Stimulated activated CD4-positive, alpha-beta T cell treated with anti-CD3 and anti-CD28 coated beads, TNF-alpha, amount 100 ng/mL, for 24 hours (primary cell): ENCODE results near the gene SEZ6L2.
A peak's percentile ranks its signal among the peaks of the same experiment; 100 is the strongest.
"Not testable (repeated sequence)": the region's sequence is repeated elsewhere in the genome, so short reads cannot be mapped to it uniquely, and the experiment has no call there.

Experiments
- DNase-seq, 3 experiments: peaks; one replicate each; pipeline ENCODE4 v3.0.0-alpha.2; 2020; ENCODE audit warnings: low read depth in 3 of 3

The SEZ6L2 gene

DNA sequence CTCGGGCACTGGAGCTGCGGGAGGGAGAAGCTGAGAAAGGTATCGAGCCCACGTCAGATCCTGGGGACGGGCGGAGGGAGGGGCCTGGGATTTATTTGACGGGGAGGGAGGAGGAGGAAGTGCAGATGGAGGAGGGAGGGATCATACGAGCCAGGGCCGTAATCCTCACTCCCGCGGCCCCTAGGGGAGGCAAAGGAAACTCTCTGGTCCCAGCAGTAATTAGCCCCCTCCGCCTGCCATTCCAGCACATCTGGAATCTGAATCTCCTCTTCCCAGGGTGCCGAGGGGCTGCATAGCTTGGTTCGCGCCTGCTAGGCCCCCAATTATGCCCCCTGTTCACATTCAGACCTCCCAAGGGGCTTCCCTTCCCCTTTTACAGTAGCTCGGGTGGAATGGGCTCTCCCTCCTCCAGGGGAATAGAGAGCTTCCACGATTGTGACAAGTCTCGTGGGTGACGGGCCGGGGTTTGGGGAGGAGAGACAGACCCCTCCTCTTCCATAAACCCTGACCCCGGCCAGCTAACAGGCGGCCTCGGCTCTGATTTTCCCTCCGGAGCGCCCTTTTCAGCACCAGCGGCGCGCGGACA, at the start of gene SEZ6L2:
Gene SEZ6L2 (minus strand): TSS at position 35 of the 586 bp plus-strand sequence. CDS start 531 bp downstream, outside the sequence.
- peak in 2 of 3 experiments; percentile 19 to 57 for DNase-seq

DNA sequence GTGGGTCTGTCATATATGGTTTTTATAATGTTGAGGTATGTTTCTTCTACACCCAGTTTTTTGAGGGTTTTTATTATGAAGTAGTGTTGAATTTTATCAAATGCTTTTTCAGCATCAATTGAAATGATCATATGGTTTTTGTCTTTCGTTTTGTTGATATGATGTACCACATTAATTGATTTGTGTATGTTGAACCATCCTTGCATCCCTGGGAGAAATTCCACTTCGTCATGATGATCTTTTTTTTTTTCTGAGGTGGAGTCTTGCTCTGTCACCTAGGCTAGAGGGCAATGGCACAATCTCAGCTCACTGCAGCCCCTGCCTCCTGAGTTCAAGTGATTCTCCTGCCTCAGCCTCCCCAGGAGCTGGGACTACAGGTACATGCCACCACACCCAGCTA, 48.5 kb upstream of the SEZ6L2 start:
- no peak for DNase-seq

DNA sequence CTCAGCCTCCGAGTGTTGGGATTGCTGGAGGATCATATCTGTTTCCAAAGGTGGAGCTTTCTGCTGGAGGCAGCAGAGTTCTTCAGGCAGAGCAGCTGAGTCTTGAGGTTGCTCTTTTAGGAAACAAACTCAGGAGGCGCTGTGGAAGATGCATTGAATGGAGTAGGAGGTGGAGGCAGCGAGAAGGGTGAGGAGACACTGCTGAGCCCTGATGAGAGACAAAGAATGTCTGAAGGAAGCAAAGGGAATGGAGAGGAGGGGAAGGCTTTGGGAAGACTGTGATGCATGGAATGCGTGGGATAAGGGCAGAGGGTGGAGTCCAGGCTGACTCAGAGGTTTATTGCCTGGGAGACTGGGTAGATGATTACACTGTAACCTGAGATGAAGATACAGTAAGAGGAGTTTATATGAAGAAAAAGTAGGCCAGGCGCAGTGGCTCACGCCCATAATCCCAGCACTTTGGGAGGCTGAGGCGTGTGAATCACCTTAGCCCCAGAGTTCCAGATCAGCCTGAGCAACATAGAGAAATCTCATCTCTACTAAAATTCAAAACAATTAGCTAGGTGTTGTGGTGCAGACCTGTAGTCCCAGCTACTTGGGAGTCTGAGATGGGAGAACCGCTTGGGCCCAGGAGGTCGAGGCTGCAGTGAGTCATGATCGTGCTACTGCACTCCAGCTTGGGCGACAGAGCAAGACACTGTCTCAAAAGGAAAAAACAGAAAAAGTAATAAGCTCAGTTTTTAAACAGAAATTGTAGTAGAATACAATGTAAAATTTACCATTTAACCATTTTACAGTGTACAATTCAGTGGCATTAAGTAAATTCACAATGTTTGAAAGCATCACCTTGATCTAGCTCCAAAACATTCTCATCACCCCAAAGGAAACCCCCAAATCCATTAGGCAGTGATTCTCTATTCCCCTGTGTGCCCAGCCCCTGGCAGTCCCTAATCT, 44.8 kb upstream of the SEZ6L2 start:
- DNase-seq, result no peak

DNA sequence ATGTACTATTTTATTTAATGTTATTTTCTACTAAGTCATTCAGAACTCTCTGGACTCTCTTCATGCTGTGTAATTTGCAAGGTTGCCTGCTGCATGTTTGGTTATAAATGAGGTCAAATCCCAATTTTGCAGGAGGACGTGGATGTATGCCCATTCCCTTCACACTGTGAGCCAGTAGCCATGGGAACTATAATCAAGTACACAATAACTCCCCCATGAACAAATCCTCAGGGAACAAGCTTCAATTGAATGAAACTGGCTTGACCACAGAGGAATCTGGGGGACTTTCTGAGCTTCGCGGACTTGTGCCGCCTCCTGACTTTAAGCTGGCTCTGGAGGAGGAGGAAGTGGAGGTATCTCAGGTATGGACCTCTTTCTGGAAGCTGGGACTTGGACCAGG, 41.3 kb upstream of the SEZ6L2 start:
- DNase-seq, result no peak

DNA sequence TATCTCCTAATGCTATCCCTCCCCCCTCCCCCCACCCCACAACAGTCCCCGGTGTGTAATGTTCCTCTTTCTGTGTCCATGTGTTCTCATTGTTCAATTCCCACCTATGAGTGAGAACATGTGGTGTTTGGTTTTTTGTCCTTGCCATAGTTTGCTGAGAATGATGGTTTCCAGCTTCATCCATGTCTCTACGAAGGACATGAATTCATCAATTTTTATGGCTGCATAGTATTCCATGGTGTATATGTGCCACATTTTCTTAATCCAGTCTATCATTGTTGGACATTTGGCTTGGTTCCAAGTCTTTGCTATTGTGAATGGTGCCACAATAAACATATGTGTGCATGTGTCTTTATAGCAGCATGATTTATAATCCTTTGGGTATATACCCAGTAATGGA, 32.4 kb upstream of the SEZ6L2 start:
- not testable (repeated sequence) for DNase-seq

DNA sequence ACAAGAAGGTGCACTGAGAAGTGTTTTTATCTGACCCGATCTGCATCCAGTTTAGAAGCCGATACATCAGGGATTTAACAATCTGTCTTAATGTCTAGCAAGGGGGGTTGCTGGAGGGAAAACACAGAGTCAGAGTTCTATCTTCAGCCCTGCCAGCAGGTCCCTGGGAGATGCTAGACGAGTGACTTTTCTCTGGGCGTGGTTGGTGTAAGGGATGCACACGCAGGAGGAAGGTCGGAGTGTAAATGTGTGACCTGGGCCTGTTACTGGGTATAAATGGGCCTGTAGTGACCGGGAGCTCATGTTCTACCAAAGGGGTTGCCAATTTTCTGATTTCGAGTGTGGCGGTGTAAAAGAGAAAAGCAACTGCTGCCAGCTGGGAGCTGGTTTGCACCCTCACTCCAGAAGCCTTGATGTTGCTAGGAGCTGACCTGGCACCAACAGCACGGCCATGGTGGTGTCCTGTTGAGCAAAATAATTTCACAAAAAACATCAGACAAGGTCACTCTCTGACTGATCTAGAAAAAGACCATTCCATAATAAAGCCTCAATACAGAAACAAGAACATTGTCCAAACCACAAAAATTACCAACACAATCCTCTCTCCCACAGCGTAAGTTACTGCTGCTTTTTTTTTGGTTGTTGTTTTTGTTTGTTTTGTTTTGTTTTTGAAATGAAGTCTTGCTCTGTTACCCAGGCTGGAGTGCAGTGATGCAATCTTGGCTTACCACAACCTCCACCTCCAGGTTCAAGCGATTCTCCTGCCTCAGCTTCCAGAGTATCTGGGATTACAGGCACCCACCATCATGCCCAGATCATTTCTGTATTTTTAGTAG, 27.9 kb upstream of the SEZ6L2 start:
- DNase-seq, result no peak

DNA sequence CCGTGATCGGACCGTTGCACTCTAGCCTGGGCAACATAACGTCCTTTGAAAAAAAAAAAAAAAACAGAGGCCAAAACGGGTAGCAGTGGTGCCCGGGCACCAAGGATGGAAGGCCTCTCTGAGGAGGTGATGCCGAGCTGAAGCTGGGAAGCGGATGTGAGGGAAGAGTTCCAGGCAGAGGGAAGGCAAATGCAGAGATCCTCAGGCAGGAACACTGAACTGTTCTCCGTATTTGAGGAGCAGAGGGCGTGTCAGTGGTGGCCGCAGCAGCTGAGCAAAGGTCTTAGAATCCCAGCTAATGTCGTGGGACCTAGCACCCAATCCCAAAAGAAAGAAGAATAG, 27.3 kb upstream of the SEZ6L2 start:
- no peak for DNase-seq

DNA sequence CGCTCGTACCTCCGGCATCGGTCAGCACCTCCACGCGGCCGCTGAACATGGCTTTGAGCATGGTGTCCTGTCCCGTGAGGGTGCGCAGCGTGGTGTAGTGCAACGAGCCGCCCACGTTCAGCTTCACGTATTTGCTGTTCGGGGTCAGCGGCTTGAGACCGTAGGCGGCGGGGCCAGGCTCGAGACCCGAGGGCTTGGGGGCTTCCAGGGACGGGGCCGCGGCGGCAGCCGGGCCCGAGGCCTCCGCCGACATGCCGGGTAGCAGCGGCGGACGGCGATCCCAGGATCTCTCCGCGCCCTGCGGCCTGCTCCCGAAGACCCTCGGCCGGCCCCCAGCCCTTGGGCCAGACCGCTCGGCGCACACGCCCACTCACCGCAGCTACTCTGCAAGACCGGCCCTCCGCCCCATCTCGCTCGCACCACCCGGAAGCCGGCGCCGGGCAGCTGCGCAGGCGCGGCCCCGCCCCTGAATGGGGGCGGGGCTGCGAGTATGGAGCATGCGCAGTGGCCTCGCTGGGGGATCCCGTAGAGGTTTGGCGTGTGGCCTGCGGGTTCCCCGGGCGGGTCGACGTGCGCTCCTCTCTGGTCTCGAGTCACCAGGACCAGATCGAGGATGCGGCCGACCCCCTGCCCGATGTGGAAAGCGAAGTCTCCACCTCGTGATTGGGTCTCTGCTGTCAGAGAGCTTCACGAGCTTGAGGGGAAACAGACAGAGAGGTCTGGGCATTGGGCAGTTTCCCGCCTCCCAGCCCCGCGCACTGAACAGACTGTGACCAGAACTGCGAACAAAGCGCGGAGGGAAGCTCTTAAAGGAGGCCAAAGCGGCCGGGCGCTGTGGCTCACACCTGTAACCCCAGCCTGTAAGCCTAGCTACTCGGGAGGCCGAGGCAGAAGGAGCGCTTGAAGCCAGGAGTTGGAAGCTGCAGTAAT, 26.7 kb upstream of the SEZ6L2 start, which contains the start of gene KCTD13:
Gene KCTD13 (minus strand): TSS at position 446 of the 930 bp plus-strand sequence. CDS start 193 bp downstream, at position 253.
- DNase-seq, result peak; percentile 76 to 86 (median 81)

DNA sequence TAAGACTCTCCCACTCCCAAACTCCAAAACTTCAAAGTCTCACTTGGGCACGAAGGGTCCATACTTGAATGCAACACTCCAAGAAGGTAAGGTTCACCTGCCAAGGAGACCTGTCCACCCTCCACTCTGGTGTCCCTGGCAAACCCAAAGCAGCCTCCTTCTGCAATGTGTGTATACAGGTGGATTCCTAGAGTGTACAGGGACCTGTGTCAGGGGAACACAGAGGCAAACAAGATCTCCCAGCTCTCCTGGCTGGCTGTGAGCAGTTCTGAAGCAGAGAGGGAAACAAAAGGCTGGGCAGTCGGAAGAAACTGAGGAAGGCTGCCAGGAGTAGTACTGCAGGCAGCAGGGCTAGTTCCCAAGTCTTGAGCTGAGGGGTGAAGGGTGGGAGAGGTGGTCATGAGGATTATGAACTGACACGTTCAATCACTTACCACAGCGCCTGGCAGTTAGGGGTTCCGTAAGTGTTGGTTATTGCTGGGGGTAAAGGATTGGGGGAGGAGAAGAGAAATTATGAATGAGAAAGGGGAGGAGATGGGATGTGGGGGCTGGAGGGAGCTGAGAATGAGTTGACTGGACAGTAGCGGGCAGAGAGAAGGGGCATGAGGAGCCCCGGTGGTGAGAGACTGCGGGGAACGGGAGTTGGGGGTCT, 25.9 kb upstream of the SEZ6L2 start:
- DNase-seq, result no peak

DNA sequence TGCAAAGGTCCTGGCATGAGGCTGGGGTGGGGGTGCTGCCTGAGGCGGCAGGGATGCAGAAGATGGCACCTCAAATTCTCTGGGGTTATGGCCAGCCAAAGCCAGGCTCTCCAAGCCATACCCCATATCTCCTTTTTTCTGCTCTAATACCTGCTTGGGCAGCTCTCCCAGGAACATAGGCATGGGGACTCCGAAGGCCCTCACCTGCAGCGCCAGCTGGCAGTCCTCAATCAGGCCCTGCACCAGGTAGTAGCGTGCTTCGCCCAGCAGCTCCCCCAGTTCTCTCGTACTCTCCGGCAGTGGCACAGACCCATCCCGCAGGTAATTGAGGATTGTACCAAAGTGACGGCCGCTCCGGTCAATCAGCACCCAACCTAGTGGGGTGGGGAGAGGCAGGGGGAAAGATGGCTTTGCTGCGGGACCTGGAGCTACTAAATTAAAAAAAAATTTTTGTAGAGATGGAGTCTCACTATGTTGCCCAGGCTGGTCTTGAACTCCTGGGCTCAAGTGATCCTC, 23.7 kb upstream of the SEZ6L2 start:
- DNase-seq, result no peak

DNA sequence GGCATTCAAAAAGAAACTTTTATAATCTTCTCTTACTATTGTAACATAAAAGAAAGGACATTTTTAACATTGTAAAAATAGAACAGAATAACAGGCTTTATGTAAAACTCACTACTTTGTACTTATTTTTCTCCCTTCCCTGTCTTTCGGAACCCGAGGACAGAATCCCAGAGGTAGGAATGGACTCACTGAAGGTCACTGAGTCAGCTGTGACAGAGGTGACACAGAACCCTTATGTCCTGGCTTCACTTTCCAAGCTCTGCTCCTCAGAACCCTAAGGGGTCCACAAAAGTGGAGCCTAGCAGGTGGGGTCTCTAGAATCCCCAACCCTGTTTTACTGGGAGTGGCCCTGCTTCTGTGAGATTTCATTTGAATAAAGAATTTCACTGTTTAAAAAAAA, 23.0 kb upstream of the SEZ6L2 start:
- DNase-seq, result no peak

DNA sequence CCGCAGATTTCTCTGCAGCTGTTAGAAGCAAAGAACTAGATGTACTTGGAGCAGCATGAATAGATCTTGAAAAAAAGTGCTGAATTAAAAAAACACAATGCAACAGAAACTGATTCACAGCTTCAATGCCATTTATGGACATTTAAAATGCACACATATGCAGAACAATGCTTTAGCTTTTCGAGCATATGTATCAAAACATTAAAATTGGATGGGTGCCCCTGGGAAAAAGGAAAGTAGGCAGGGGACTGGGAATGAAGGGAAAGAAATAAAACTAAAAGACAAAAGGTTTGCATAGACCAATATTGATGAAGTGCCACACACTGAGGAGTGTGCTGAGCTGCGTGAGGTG, 21.7 kb upstream of the SEZ6L2 start:
- DNase-seq, result no peak

DNA sequence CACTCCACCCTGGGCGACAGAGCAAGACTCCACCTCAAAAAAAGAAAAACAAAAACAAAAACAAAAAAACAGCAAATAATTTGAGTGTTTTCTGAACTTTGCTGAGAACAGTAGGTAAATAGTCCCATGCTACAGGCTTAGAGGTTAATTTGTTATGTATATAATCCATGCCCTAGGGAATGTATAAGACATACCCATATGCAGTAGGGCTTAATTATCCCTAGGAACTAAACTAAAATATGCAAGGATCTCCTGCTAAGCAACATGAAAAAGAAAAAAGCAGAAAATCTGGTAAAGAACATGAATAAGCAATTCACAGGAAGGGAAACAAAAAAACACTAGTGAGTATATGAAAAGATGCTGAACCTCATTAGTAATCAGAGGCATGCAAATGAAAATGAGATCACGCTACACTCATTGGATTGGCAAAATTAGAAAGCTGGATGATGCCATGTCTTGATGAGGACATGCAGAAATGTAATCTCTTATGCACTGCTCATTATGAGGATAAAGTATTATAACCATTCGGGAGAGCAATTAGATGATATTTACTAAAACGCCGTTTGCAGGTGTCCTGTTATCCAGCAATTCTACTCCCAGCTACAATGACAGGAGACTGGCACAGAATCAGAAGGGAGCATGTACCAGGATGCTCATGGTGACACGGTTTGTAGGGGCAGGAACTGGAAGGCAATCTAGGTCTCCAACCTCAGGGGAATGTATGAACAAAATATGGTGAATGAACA, 21.1 kb upstream of the SEZ6L2 start:
- no peak for DNase-seq

DNA sequence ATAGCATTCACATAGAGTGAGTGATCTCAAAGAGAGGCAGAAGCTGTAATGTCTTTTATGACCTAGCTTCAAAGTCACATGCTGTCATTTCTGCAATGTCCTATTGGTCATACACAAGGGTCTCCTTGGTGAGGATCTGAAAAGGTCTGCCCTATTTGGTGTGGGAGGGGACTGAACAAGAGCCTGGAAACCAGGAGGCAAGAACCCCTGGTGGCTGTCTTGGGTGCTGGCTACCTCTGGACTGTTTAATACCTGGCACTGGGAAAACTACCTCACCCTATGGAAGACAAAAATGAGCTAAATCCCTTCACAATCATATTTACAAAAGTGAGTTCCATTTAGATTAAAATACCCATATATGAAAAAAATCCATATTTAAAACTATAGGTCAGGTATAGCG, 17.6 kb upstream of the SEZ6L2 start:
- no peak for DNase-seq

DNA sequence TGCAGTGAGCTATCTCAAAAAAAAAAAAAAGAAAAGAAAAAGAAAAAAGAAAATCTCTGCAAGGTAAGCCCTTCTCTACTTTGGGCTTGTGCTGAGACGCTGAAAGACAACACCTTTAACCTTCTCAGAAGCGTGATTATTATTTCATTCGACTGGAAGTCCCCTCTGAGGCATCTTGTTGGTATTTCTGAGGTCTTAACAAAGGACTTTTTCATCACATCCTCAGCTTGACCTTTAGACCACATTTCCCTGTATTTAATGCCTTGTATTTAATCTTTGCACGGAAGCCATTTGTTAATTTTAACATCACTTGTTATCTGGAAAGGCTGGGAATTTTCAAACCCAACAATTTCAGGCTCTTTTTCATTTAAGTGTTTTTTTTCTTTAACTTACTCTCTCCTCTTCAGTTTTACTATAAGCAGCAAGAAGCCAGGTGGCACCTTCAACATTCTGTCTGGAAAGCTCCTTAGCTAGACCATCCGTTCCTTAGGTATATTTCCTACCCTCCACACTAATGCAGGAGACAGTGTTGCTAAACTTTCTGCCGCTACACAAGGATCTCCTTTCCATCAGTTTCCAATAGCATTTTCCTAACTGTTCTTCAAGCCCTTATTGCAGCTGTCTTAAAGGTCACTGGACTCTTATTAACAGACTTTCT, 16.4 kb upstream of the SEZ6L2 start:
- DNase-seq, result no peak

DNA sequence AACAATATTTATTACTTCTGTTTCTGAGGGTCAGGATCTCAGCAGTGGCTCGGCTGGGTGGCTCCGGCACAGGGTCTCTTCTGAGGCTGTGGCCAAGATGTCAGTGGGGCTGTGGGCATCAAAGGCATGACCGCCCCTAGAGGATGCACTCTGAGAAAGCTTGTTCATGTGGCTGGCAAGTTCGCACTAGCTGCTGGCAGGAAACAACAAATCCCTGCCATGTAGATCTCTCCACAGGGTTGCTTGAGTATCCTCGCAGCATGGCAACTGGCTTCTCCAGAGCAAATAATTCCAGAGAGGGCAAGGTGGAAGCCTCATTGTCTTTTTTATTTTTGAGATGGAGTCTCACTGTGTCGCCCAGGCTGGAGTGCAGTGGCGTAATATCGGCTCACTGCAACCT, 14.2 kb upstream of the SEZ6L2 start:
- no peak for DNase-seq

DNA sequence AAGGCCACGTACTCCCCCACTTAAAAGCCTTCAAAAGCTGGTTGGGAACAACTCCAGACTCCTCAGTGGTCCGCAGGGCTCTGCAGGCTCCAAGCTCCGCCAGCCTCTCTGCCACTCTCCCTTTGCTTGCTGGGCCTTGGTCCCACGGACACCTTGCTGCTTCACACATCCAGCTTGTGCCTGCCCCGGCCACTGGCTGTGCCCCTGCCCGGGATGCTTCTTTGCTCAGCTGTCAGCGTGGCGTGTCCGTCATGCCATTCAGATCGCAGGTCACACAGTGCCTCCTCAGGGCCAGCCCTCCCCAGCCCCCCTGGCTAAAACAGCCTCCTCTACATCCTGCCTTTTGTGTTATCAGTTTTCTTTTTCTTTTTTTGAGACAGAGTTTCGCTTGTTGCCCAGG, 12.7 kb upstream of the SEZ6L2 start:
- no peak for DNase-seq

DNA sequence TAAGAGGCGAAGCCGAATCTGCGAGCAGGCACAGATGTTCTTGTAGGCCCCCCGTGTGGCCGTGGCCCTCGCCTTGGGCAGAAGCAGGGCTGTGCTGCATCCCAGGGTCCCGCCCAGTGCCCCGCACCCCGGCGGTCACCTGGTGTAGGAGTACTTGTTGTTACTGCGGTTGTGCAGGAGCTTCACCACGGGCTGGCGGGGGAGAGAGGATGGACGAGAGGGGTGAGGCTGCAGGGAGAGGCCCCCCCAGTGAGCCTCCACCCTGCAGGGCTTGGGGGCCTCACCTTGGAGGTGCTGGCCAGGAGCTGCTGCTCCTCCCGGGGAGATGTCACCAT, 12.3 kb upstream of the SEZ6L2 start:
- no peak for DNase-seq
